HG03354 (cell line): ENCODE results near the gene PRKG1.
A peak's percentile ranks its signal among the peaks of the same experiment; 100 is the strongest.

Experiments used
- ATAC-seq: cut with Tn5 transposase; IDR thresholded peaks from one replicate; pipeline ENCODE4 v1.9.1; 2021; ENCODE audit warnings: mild to moderate bottlenecking; ENCODE audit not compliant: unreplicated experiment, poor library complexity, severe bottlenecking

PRKG1 gene

GRCh38 chr10:51699475-51700227, 625.4 kb downstream of the PRKG1 start, which contains the start of gene CSTF2T:
Gene CSTF2T (minus strand): TSS chr10:51699595. CDS start chr10:51699549, 46 bp downstream.
- ATAC-seq = peak; percentile 94

GRCh38 chr10:51700228-51700817, 626.0 kb downstream of the PRKG1 start:
- ATAC-seq = no peak

GRCh38 chr10:51705774-51706173, 631.5 kb downstream of the PRKG1 start:
- no peak for ATAC-seq

GRCh38 chr10:51706225-51706624, 631.9 kb downstream of the PRKG1 start:
- no peak for ATAC-seq

- no peak for ATAC-seq
Observed at GRCh38 chr10:51707392-51707791, 633.1 kb downstream of the PRKG1 start.

- ATAC-seq = no peak
Observed at GRCh38 chr10:51707821-51708424, 633.6 kb downstream of the PRKG1 start.

- ATAC-seq = no peak
Observed at GRCh38 chr10:51708609-51709008, 634.3 kb downstream of the PRKG1 start.

GRCh38 chr10:51709324-51709972, 635.2 kb downstream of the PRKG1 start:
- ATAC-seq = no peak

GRCh38 chr10:51711519-51711891, 637.2 kb downstream of the PRKG1 start:
- no peak for ATAC-seq

GRCh38 chr10:51716981-51717380, 642.7 kb downstream of the PRKG1 start:
- ATAC-seq = no peak

- ATAC-seq = no peak
Observed at GRCh38 chr10:51718804-51719291, 644.6 kb downstream of the PRKG1 start.

- no peak for ATAC-seq
Observed at GRCh38 chr10:51724038-51724437, 649.8 kb downstream of the PRKG1 start.

GRCh38 chr10:51729822-51730555, 655.7 kb downstream of the PRKG1 start:
- ATAC-seq = no peak

GRCh38 chr10:51733057-51733456, 658.8 kb downstream of the PRKG1 start:
- no peak for ATAC-seq

- ATAC-seq = peak; percentile 91
Observed at GRCh38 chr10:51743146-51743545, 668.9 kb downstream of the PRKG1 start.

GRCh38 chr10:51744235-51745000, 670.1 kb downstream of the PRKG1 start:
- ATAC-seq = no peak

GRCh38 chr10:51745397-51745796, 671.1 kb downstream of the PRKG1 start:
- no peak for ATAC-seq

- no peak for ATAC-seq
Observed at GRCh38 chr10:51747216-51747615, 672.9 kb downstream of the PRKG1 start.

- ATAC-seq = no peak
Observed at GRCh38 chr10:51748959-51749358, 674.7 kb downstream of the PRKG1 start.
